Spleen (tissue), 11 donors: Measurements from ENCODE around the gene ADAM11. TPM values are rescaled to one million over a fixed set of nuclear protein-coding genes. Genes with fewer than 3 reads are reported as not detected.
"Not testable (repeated sequence)": the region's sequence is repeated elsewhere in the genome, so short reads cannot be mapped to it uniquely, and the experiment has no call there.

ENCODE experiments used
- DNase-seq: peaks from one replicate; pipeline ENCODE4 v3.0.0-alpha.2; 2020
- H3K27ac ChIP-seq, 8 donors: fragments of 200-600 bp; sonication (generic) in 7 of 8; 1 replicate in 4 of 8; 2 replicates in 4 of 8; pipeline versions ENCODE4 v1.5.0 to v1.8.0; 2016 to 2021; ENCODE audit warnings: inconsistent platforms in 4 of 8, mild to moderate bottlenecking in 4 of 8, moderate library complexity in 1 of 8
- H3K27me3 ChIP-seq, 7 donors: fragments of 200-600 bp; sonication (generic) in 6 of 7; replicated peaks in 1 of 7; 1 replicate in 4 of 7; 2 replicates in 3 of 7; pipeline versions ENCODE4 v1.5.0 to v1.8.0; 2016 to 2021; ENCODE audit warnings: inconsistent platforms in 3 of 7, mild to moderate bottlenecking in 1 of 7
- H3K36me3 ChIP-seq, 6 donors: fragments of 200-600 bp; sonication (generic) in 5 of 6; 1 replicate in 4 of 6; 2 replicates in 2 of 6; pipeline versions ENCODE4 v1.5.0 to v1.8.0; 2016 to 2021; ENCODE audit warnings: inconsistent platforms in 2 of 6
- H3K4me1 ChIP-seq, 6 donors: fragments of 200-600 bp; sonication (generic) in 5 of 6; 1 replicate in 3 of 6; 2 replicates in 3 of 6; pipeline versions ENCODE4 v1.5.0 to v1.8.0; 2016 to 2021; ENCODE audit warnings: inconsistent platforms in 3 of 6
- H3K4me3 ChIP-seq, 8 donors: fragments of 200-600 bp; sonication (generic) in 7 of 8; 1 replicate in 4 of 8; 2 replicates in 4 of 8; pipeline versions ENCODE4 v1.5.0 to v1.8.0; 2016 to 2021; ENCODE audit warnings: inconsistent platforms in 4 of 8, mild to moderate bottlenecking in 4 of 8, moderate library complexity in 2 of 8
- H3K9me3 ChIP-seq, 8 donors: fragments of 200-600 bp; sonication (generic) in 7 of 8; 1 replicate in 4 of 8; 2 replicates in 4 of 8; pipeline versions ENCODE4 v1.5.0 to v1.8.0; 2016 to 2021; ENCODE audit warnings: inconsistent platforms in 4 of 8
- CTCF ChIP-seq, 11 experiments: fragments of 200-600 bp in 7 of 11; fragments of 450-650 bp in 4 of 11; sonication (generic) in 4 of 11; IDR thresholded peaks in 8 of 11; conservative IDR thresholded peaks in 3 of 11; 1 replicate in 7 of 11; 2 replicates in 4 of 11; pipeline versions ENCODE4 v1.4.0 to v1.8.0; 2016 to 2021; ENCODE audit warnings: antibody characterized with exemption in 11 of 11, inconsistent platforms in 4 of 11, mild to moderate bottlenecking in 1 of 11
- POLR2A ChIP-seq, 3 donors: fragments of 450-650 bp; IDR thresholded peaks; one replicate each; pipeline ENCODE4 v1.5.1; 2017; ENCODE audit warnings: antibody characterized with exemption in 3 of 3, mild to moderate bottlenecking in 1 of 3
- POLR2AphosphoS5 ChIP-seq, 3 donors: sonication (generic); formaldehyde crosslinking; IDR thresholded peaks; one replicate each; pipeline ENCODE4 v1.5.1; 2017; ENCODE audit warnings: antibody characterized with exemption in 3 of 3
- WGBS, 5 donors: extraction: QIAGEN DNeasy Blood & Tissue Kit in 3 of 5; methylation state at CpG; one replicate each; pipeline versions ENCODE4 v1.1.5 to v1.1.7; 2013 to 2018; 5-methylcytosine and 5-hydroxymethylcytosine counted together
- intact Hi-C: fragments of 100-400 bp; cut with DNase I; formaldehyde crosslinking; loops from one replicate; pipeline ENCODE4 v1.15.0; 2023; ENCODE audit warnings: low total_unique reads
- polyA plus RNA-seq, 3 donors: library from polyadenylated mRNA; stranded (reverse); fragments of 200-250 nt; gene quantifications; one replicate each; pipeline ENCODE4 v1.2.1, GENCODE V29; 2013
- total RNA-seq, 7 donors: library from RNA; depleted of rRNA in 3 of 7; stranded (reverse); fragments of >200 nt in 3 of 7; fragmentation: NEBNext Ultra II Directional in 4 of 7; extraction: Animal tissue kit (Norgen Biotek cat#: 25700) in 4 of 7; gene quantifications; one replicate each; pipeline versions ENCODE4 v1.1.0 to v1.2.1, GENCODE V29; 2016 to 2021
- donor health status: healthy with polysubstance abuse.
- donor health status: DM: no; HTN: no; CAD: no; lungs with moderate emphysema.
- donor health status: DM: no; HTN: no; CAD: no.
- donor health status: Bipolar disorder and iron deficiency.
- donor health status: healthy.
- donor health status: DM: no; HTN: no; CAD: no.
- donor health status: DM: yes; HTN: yes; CAD: no.

ADAM11 gene
- total and polyA plus RNA-seq, 10 donors, result 0.10 to 0.79 (median 0.29) TPM; not detected in 1

- intact Hi-C loops, result no loop called here
- 80 to 84% (median 82%) methylated on average over 7 of the region's 7 CpGs for WGBS, 5 donors
- Histone ChIP-seq H3K9me3 (no peaks in the 10 kb centered on the region), H3K4me1 (peaks cover 2 to 14% (median 7%) of the 10 kb centered on the region in 6 donors), H3K4me3 (no peak overlapping the region), H3K27ac (no peak overlapping the region), H3K27me3 (peaks cover 0 to 35% (median 12%) of the 10 kb centered on the region in 7 donors), H3K36me3 (peaks cover 0 to 31% (median 5%) of the 10 kb centered on the region in 6 donors)
- no peak for DNase-seq
- TF ChIP-seq POLR2AphosphoS5 (IDR thresholded peaks at IDR 0.05) (no peak), POLR2A (IDR thresholded peaks at IDR 0.05) (no peak), CTCF (IDR thresholded peaks at IDR 0.05 in 8 of 11, conservative IDR thresholded peaks at IDR 0.05 in 3 of 11) (no peak)
These were observed 4.5 kb upstream of the ADAM11 start for GRCh38 chr17:44754276-44754675.

GRCh38 chr17:44755180-44755579 lies 3.6 kb upstream of the ADAM11 start:
- H3K27ac ChIP-seq, DNase-seq, H3K4me3 ChIP-seq, H3K9me3 ChIP-seq, intact Hi-C loops: not testable (repeated sequence)
- Histone ChIP-seq H3K27me3 (peaks cover 0 to 44% (median 21%) of the 10 kb centered on the region in 7 donors), H3K36me3 (peaks cover 0 to 22% (median 0%) of the 10 kb centered on the region in 6 donors), H3K4me1 (peaks cover 4 to 20% (median 12%) of the 10 kb centered on the region in 6 donors)
- 86 to 96% (median 89%) methylated on average over 4 to 5 of the region's 5 CpGs for WGBS, 5 donors

GRCh38 chr17:44757045-44757917 lies 1.5 kb upstream of the ADAM11 start:
- Histone ChIP-seq H3K36me3 (peaks cover 0 to 1% (median 0%) of the 10 kb centered on the region in 6 donors), H3K9me3 (no peaks in the 10 kb centered on the region), H3K4me3 (no peak overlapping the region), H3K27me3 (peaks cover 0 to 64% (median 26%) of the 10 kb centered on the region in 7 donors), H3K27ac (no peak overlapping the region), H3K4me1 (peaks cover 4 to 20% (median 12%) of the 10 kb centered on the region in 6 donors)
- no peak for TF ChIP-seq CTCF (IDR thresholded peaks at IDR 0.05 in 8 of 11, conservative IDR thresholded peaks at IDR 0.05 in 3 of 11)
- no peak for TF ChIP-seq POLR2A (IDR thresholded peaks at IDR 0.05)
- TF ChIP-seq POLR2AphosphoS5 (IDR thresholded peaks at IDR 0.05), result no peak
- DNase-seq, result no peak
- intact Hi-C loops, result no loop called here
- 64 to 84% (median 74%) methylated on average over 8 to 10 of the region's 10 CpGs for WGBS, 5 donors

- no peak overlapping the region for H3K27ac ChIP-seq
- intact Hi-C loops, result no loop called here
- DNase-seq, result no peak
- peak overlapping the region in 2 of 8 donors; percentile 37 to 68 for H3K4me3 ChIP-seq
- H3K27me3 ChIP-seq, result peaks cover 0 to 66% (median 26%) of the 10 kb centered on the region in 7 donors
- H3K36me3 ChIP-seq, result no peaks in the 10 kb centered on the region
- peaks cover 4 to 20% (median 12%) of the 10 kb centered on the region in 6 donors for H3K4me1 ChIP-seq
- TF ChIP-seq POLR2AphosphoS5 (IDR thresholded peaks at IDR 0.05), result no peak
- TF ChIP-seq CTCF (IDR thresholded peaks at IDR 0.05 in 8 of 11, conservative IDR thresholded peaks at IDR 0.05 in 3 of 11), result no peak
- no peak for TF ChIP-seq POLR2A (IDR thresholded peaks at IDR 0.05)
- 34 to 48% (median 39%) methylated on average over 4 to 5 of the region's 5 CpGs for WGBS, 5 donors
- no peaks in the 10 kb centered on the region for H3K9me3 ChIP-seq
These were observed 822 bp upstream of the ADAM11 start for GRCh38 chr17:44757918-44758413.
